ENCODE data around the gene LGR6.
"Not testable (repeated sequence)": the region's sequence is repeated elsewhere in the genome, so short reads cannot be mapped to it uniquely, and the experiment has no call there.

Gene LGR6

DNA sequence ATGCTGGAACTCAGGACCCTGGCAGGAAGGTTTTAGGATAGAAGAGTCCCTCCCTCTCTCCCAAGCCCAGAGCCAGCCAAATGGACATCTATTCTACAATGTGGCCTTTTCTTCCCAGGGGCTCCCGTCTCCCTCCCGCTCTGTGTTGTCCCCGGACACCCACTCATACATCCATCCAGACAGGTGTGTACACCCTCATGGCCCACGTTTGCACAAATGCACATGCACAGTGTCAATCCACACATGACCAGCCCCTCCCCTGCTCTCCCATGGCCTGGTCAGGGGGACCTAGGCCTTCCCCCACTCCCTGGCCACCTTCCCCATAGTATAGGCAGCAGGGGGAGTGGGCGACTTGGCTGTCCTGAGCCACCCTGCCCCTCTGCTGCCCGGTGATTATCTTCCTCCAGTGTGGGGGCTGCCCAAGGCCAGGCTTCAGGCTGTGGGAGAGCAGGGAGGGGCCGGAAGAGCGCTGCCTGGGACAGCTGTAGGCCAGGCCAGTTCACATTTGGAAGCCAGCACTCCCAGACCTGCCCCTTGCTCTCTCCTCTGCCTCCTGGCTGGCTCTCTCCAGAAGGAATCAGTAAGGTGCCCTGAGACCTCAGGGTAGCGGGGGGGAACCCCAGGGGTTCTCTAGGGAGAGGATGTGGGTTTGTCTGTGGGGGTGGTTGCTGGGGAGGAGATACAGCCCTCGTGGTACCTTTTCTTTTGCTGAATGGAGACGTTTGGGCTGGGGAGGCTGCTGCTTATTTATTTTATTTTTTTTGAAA, 29.1 kb upstream of the LGR6 start:
- H3K4me3 ChIP-seq (ENCODE audit: low read length): no peak overlapping the region
- no peak for TF ChIP-seq ZNF274 (IDR thresholded peaks at IDR 0.05; ENCODE audit: low read depth, low read length)

- no peak for TF ChIP-seq ZNF274 (IDR thresholded peaks at IDR 0.05; ENCODE audit: low read depth, low read length)
- H3K4me3 ChIP-seq (ENCODE audit: low read length): no peak overlapping the region
These were observed 28.2 kb upstream of the LGR6 start for GRCh38 chr1:202165267-202165941.

GRCh38 chr1:202165942-202166843, 27.4 kb upstream of the LGR6 start:
- no peak for TF ChIP-seq ZNF274 (IDR thresholded peaks at IDR 0.05; ENCODE audit: low read depth, low read length)
- H3K4me3 ChIP-seq (ENCODE audit: low read length): no peak overlapping the region

- H3K4me3 ChIP-seq (ENCODE audit: low read length): not testable (repeated sequence)
These were observed 26.5 kb upstream of the LGR6 start for GRCh38 chr1:202167054-202167453.

GRCh38 chr1:202167708-202168415, 25.7 kb upstream of the LGR6 start:
- H3K4me3 ChIP-seq (ENCODE audit: low read length): no peak overlapping the region
- TF ChIP-seq ZNF274 (IDR thresholded peaks at IDR 0.05; ENCODE audit: low read depth, low read length): no peak

DNA sequence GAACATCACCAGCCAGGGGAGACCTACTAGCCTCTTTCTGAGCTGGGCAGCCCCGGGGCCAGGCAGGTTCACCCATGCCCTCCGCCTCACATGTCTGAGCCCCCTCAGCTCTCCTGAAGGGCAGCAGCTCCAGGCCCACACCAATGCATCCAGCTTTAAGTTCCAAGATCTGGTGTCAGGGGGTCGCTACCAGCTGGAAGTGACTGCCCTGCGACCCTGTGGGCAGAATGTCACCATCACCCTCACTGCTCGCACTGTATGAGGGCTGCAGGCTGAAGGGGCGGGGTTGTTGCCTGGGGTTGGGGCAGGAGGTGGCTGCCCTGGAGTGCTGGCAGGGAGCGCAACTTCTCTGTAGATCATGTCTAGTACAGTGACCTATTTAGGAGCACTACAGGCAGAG, 24.7 kb upstream of the LGR6 start:
- H3K4me3 ChIP-seq (ENCODE audit: low read length): no peak overlapping the region
- TF ChIP-seq ZNF274 (IDR thresholded peaks at IDR 0.05; ENCODE audit: low read depth, low read length): no peak

DNA sequence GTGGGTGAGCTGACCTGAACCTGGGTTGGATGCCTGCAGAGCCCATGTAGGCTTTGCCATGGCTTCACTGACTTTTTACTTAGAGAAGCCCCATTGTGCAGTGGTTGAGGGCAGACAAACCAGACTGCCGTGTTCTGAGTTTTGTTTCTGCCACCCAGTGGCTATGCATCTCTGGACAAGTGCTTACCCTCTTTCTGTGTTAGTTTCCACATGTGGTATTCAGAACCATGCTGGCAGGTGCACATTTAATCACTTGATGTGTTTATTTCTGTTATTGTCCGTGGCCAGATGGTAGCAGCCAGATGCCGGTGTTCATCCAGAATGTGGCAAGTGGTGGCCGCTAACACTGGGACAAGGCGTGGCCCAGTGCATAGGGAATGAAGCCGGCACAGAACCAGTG, 22.9 kb upstream of the LGR6 start:
- no peak for TF ChIP-seq ZNF274 (IDR thresholded peaks at IDR 0.05; ENCODE audit: low read depth, low read length)
- H3K4me3 ChIP-seq (ENCODE audit: low read length): no peak overlapping the region

- TF ChIP-seq ZNF274 (IDR thresholded peaks at IDR 0.05; ENCODE audit: low read depth, low read length): no peak
- H3K4me3 ChIP-seq (ENCODE audit: low read length): no peak overlapping the region
These were observed 22.1 kb upstream of the LGR6 start for GRCh38 chr1:202171292-202172014.

DNA sequence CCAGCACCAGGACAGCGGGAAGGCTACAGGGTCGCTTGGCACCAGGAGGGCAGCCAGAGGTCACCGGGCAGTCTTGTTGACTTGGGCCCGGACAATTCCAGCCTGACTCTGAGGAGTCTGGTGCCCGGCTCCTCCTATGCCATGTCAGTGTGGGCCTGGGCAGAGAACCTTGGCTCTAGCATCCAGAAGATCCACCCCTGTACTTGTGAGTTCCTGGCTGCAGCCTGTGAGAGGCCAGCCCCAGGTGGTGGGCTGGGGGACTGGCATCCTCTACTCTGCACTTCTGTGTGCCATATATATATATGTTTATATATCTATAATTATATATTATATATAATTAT, 21.6 kb upstream of the LGR6 start:
- TF ChIP-seq ZNF274 (IDR thresholded peaks at IDR 0.05; ENCODE audit: low read depth, low read length): no peak

GRCh38 chr1:202173993-202174392, 19.6 kb upstream of the LGR6 start:
- H3K4me3 ChIP-seq (ENCODE audit: low read length): no peak overlapping the region
- no peak for TF ChIP-seq ZNF274 (IDR thresholded peaks at IDR 0.05; ENCODE audit: low read depth, low read length)

More for the DNA sequence above, 21.6 kb upstream of the LGR6 start:
- H3K4me3 ChIP-seq (ENCODE audit: low read length): no peak overlapping the region

GRCh38 chr1:202176949-202177927, 16.4 kb upstream of the LGR6 start:
- no peak for TF ChIP-seq ZNF274 (IDR thresholded peaks at IDR 0.05; ENCODE audit: low read depth, low read length)
- no peak overlapping the region for H3K4me3 ChIP-seq (ENCODE audit: low read length)

Data from GM08714 (cell line).